Omental fat pad (tissue), 4 donors: Measurements from ENCODE around the gene PACRG. TPM values are rescaled to one million over a fixed set of nuclear protein-coding genes. Genes with fewer than 3 reads are reported as not detected.

Source experiments
- ATAC-seq: fragments of 150-250 bp; one replicate; pipeline ENCODE4 v1.9.1; 2016; ENCODE audit warnings: mild to moderate bottlenecking, moderate library complexity; ENCODE audit not compliant: low FRiP score
- DNase-seq: peaks from one replicate; pipeline ENCODE4 v3.0.0-alpha.2; 2019; ENCODE audit warnings: low spot score
- total RNA-seq, 4 donors: library from RNA; depleted of rRNA; stranded (reverse); fragments of >200 nt; gene quantifications; one replicate each; pipeline ENCODE4 v1.1.0, GENCODE V29; 2016
- TF ChIP-seq, protein P1 (sequence below), 3 donors: fragments of 450-650 bp; IDR thresholded peaks; one replicate each; pipeline ENCODE4 v1.5.1; 2016 to 2017; ENCODE audit warnings: antibody characterized with exemption in 3 of 3, mild to moderate bottlenecking in 3 of 3, moderate library complexity in 2 of 3

PACRG gene
- total RNA-seq, 4 donors from 2014 or later: 0.48 to 2.5 (median 1.3) TPM; not detected in 1

DNA sequence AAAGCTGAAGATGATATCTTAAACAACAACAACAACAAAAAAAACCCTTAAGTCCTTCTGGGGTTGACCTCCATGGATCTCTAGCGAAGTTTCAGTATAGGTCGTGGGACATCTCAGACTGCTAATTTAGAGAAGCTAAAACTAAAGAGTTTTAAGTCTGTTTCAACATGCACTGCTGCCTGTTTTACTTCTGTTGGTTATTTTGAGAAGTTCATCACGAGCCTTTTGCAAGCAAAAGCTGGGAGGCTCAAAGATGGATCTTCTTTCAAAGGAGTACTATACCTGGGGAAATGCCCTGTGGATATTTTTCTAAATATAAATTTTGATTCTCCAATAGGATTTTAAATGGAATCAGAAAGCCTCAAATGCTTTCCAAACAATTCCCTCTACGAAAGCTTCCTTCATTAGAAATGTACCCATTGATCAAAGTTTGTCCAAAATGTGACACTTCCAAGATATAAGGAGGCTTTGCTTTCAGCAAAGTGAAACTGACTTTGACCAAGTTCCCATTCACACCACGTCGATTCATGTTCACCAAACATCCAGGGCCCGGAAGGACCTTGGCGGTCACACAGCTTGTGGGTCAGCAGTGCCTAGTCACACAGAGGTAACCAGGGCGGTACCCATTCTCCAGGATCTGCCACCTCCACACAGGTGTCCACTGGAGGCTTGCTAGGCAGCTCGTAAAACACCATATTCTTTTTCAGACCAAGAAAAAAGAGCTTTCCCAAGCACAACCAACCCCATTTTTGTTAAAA is 592.0 kb downstream of the PACRG start:
- DNase-seq (no peak), ATAC-seq (no peak)
- TF ChIP-seq, protein P1, sequence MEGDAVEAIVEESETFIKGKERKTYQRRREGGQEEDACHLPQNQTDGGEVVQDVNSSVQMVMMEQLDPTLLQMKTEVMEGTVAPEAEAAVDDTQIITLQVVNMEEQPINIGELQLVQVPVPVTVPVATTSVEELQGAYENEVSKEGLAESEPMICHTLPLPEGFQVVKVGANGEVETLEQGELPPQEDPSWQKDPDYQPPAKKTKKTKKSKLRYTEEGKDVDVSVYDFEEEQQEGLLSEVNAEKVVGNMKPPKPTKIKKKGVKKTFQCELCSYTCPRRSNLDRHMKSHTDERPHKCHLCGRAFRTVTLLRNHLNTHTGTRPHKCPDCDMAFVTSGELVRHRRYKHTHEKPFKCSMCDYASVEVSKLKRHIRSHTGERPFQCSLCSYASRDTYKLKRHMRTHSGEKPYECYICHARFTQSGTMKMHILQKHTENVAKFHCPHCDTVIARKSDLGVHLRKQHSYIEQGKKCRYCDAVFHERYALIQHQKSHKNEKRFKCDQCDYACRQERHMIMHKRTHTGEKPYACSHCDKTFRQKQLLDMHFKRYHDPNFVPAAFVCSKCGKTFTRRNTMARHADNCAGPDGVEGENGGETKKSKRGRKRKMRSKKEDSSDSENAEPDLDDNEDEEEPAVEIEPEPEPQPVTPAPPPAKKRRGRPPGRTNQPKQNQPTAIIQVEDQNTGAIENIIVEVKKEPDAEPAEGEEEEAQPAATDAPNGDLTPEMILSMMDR (IDR thresholded peaks at IDR 0.05): no peak

DNA sequence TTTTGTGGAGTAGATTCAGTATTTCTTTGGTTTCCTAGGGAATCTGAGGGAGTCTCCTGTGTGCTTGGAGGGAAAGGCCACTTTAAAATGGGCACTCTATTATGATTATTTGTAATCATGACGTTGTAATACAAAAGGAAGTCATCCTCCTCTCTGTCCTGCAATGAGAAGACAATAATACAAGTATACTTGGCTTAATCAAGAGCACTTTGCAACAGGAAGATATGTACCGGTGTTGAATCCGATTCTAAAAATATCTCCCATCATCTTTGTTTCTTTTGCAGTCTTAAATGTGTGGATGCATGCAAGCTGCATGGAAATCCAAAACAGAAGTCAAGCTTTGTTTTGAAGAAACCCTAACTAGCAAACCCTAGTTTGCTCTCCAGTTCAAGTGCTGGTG is 592.6 kb downstream of the PACRG start:
- TF ChIP-seq, protein P1 (IDR thresholded peaks at IDR 0.05): no peak
- DNase-seq: no peak
- ATAC-seq: no peak

DNA sequence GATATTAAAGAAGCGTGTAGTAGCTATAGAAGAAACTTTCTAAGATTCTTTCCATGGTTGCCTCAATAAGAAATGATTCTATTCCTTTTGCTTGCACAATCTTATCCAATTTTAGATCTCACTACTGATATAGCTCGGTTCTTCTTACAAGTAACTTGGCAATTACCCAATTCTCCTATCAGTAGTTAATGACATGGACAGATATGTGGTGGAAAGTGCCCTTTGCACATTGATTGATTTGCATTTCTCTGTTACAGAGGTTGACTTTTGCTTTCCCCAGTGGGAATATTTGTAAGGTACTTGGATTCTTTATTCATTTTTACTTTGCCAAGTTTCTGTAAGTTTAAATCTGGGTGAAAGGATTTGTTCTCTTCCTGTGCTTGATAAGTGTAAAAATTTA is 593.0 kb downstream of the PACRG start:
- DNase-seq: no peak

DNA sequence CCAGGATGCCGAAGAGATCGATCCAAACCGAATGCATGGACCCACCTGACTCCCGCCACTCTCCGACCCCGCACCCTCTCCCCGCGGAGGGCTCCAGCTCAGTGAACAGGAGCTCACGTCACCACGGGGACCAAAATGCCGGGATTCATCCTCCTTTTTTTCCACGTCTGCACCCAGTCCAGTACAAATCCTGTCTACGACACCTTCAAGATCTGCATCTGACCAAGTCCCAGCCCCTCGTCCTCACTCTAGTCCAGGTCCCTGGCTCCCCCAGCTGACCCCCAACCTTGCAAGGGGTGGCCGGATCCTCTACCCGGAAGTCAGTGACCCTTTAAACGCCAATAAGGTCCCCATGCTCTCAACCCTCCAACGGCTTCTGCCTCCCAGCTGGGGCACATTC is 593.9 kb downstream of the PACRG start:
- TF ChIP-seq, protein P1 (IDR thresholded peaks at IDR 0.05): no peak
- no peak for DNase-seq
- ATAC-seq: no peak

More for the DNA sequence above, 593.0 kb downstream of the PACRG start:
- TF ChIP-seq, protein P1 (IDR thresholded peaks at IDR 0.05): no peak
- ATAC-seq: no peak

DNA sequence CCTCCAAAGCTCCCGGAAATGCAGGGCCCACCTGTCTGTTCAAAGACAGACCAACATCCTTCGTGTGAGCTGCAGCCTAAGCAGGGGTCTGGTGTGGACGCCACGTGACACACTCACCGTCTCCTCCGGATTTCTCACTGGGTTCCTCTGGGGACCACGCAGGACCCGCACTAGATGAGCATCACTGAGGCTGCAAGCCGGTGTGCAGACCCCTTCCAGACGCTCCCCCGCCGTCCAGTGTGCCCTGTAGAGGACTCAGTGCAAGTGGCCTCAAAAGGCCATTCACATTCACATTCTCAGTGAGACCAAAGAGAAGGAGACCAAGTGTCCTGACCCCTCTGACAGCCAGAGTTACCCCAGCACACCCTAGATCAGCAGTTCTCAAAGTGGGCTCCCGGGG is 595.5 kb downstream of the PACRG start:
- ATAC-seq: no peak

DNA sequence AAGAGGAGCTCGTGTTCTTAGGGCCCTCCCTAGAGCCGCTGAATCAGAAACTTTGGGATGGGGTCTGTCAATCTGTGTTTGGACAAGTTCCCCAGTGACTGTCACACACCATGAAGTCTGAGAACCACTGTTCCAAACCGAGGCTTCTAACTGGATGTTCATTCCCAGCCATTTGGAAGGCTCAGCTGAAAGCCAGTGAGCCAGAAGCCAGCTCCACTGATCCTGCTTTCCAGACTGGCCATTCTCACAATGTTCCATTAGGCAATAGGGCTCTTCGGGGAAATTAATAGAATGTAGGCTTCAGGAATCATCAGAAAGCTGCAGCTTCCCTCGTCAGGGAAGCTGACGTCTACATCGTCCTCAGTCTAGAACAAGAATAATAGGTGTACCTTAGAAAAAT is 595.9 kb downstream of the PACRG start:
- TF ChIP-seq, protein P1 (IDR thresholded peaks at IDR 0.05): no peak
- DNase-seq (no peak), ATAC-seq (no peak)

More for the DNA sequence above, 595.5 kb downstream of the PACRG start:
- TF ChIP-seq, protein P1 (IDR thresholded peaks at IDR 0.05): no peak
- DNase-seq: no peak

DNA sequence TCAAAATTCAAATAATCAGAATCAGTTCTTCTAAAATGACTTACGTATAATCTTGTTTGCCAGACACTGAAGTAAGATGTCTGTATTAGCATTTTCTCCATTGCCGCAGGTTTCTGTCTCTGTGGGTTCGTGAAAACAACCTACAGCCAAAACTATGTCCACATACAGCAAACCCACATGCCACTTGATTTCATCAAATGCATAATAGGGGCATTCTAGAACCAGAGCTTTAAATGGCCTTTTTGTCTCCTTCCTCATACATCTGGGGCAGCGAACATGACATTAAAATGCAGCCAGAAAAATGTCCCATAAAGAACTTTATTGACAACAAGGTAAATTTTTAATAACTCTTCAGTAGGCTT is 596.5 kb downstream of the PACRG start:
- no peak for DNase-seq
- ATAC-seq: no peak
- TF ChIP-seq, protein P1 (IDR thresholded peaks at IDR 0.05): no peak
